ENCODE results near the gene KIF21B.

Gene KIF21B

GRCh38 chr1:201028461-201028889 is 5.0 kb upstream of the KIF21B start:
- intact Hi-C loops (cut with DNase I; ENCODE audit: low total_unique reads): no loop called here
- Histone ChIP-seq H3K36me3 (no peaks in the 10 kb centered on the region), H3K4me3 (no peak overlapping the region), H3K27me3 (no peaks in the 10 kb centered on the region), H3K27ac (peak overlapping the region; percentile 41 to 56), H3K9me3 (no peaks in the 10 kb centered on the region), H3K4me1 (peaks cover 0 to 29% (median 6%) of the 10 kb centered on the region in 4 donors)
- no peak for TF ChIP-seq CTCF (IDR thresholded peaks at IDR 0.05)
- peak in 1 of 2 donors; percentile 56 for DNase-seq

- intact Hi-C loops (cut with DNase I; ENCODE audit: low total_unique reads): no loop called here
- TF ChIP-seq CTCF (IDR thresholded peaks at IDR 0.05): no peak
- no peak for DNase-seq
- Histone ChIP-seq H3K9me3 (no peaks in the 10 kb centered on the region), H3K4me1 (peaks cover 0 to 40% (median 13%) of the 10 kb centered on the region in 4 donors), H3K4me3 (no peak overlapping the region), H3K27ac (no peak overlapping the region), H3K36me3 (no peaks in the 10 kb centered on the region), H3K27me3 (peaks cover 0 to 10% of the 10 kb centered on the region in 2 donors)
Observed at GRCh38 chr1:201026836-201027235, 3.3 kb upstream of the KIF21B start.

- Histone ChIP-seq H3K36me3 (no peaks in the 10 kb centered on the region), H3K27me3 (peaks cover 0 to 16% of the 10 kb centered on the region in 2 donors), H3K4me1 (peaks cover 0 to 41% (median 13%) of the 10 kb centered on the region in 4 donors), H3K27ac (no peak overlapping the region), H3K9me3 (no peaks in the 10 kb centered on the region), H3K4me3 (no peak overlapping the region)
- no peak for TF ChIP-seq CTCF (IDR thresholded peaks at IDR 0.05)
- DNase-seq: no peak
- intact Hi-C loops (cut with DNase I; ENCODE audit: low total_unique reads): no loop called here
Observed at GRCh38 chr1:201026234-201026633, 2.7 kb upstream of the KIF21B start.

GRCh38 chr1:201025571-201026002 is 2.1 kb upstream of the KIF21B start:
- Histone ChIP-seq H3K27me3 (peaks cover 0 to 18% of the 10 kb centered on the region in 2 donors), H3K9me3 (no peaks in the 10 kb centered on the region), H3K4me1 (peaks cover 0 to 41% (median 13%) of the 10 kb centered on the region in 4 donors), H3K27ac (no peak overlapping the region), H3K4me3 (no peak overlapping the region), H3K36me3 (no peaks in the 10 kb centered on the region)
- TF ChIP-seq CTCF (IDR thresholded peaks at IDR 0.05): peak in 1 of 2 experiments; percentile 4
- DNase-seq: no peak
- intact Hi-C loops (cut with DNase I; ENCODE audit: low total_unique reads): no loop called here

GRCh38 chr1:201024625-201024998 is 1.1 kb upstream of the KIF21B start:
- H3K36me3 ChIP-seq: no peaks in the 10 kb centered on the region
- no peak for DNase-seq
- no peak overlapping the region for H3K27ac ChIP-seq
- no peaks in the 10 kb centered on the region for H3K9me3 ChIP-seq
- peaks cover 0 to 18% of the 10 kb centered on the region in 2 donors for H3K27me3 ChIP-seq
- TF ChIP-seq CTCF (IDR thresholded peaks at IDR 0.05): no peak
- intact Hi-C loops (cut with DNase I; ENCODE audit: low total_unique reads): no loop called here
- no peak overlapping the region for H3K4me3 ChIP-seq
- H3K4me1 ChIP-seq: peaks cover 0 to 41% (median 13%) of the 10 kb centered on the region in 4 donors

Data from tibial artery (tissue), 4 donors.